Testis (tissue), 2 donors: ENCODE data around the gene EPHA6.
A peak's percentile ranks its signal among the peaks of the same experiment; 100 is the strongest.

Source experiments
- CTCF ChIP-seq, 3 experiments: fragments of 450-650 bp in 2 of 3; fragments of 200-600 bp in 1 of 3; sonication (generic) in 1 of 3; IDR thresholded peaks; one replicate each; pipeline ENCODE4 v1.5.1; 2016 to 2019; ENCODE audit warnings: antibody characterized with exemption in 3 of 3, mild to moderate bottlenecking in 2 of 3, moderate library complexity in 1 of 3
- POLR2A ChIP-seq: fragments of 450-650 bp; IDR thresholded peaks from one replicate; pipeline ENCODE4 v1.6.1; 2017; ENCODE audit warnings: antibody characterized with exemption, mild to moderate bottlenecking, moderate library complexity

DNA sequence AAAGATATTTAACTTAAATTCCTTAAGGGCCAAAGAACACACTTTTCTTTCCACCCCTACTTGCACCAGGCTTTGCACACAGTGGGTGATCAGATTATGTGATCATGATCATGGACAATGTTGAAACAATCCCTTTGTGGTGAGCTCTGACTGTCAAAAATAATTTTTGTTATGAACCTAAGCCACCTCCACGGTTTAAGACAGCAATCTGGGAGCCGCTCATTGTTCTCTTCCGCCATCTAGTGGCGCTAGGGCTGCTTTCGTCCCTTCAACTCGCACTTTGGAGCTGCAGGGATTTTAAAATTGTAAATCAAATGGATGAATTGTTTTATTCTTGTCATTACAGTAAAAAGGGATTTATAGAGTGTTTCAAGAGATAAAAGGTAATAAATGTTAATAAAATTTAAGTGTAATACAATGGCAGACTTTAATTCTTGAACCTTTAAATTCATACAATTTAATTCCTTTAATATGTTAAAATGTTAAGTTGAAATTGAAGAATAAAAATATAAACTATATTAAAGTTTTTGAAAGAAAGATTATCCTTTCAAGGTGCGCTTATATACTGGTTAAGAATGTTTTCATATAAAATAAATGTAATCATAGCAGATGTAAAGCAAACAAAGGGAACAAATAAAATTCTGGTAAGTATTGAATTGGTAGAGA is 904.9 kb downstream of the EPHA6 start:
- TF ChIP-seq POLR2A = no peak
- peak; percentile 45 to 76 (median 48) for TF ChIP-seq CTCF (IDR thresholded peaks at IDR 0.05)
